Ishikawa (cell line): ENCODE data around the gene GAGE12E.
"Not testable (repeated sequence)": the region's sequence is repeated elsewhere in the genome, so short reads cannot be mapped to it uniquely, and the experiment has no call there.

Experiments
- CREB1 ChIP-seq: IDR thresholded peaks from 2 replicates; pipeline ENCODE4 v1.6.1; 2012; ENCODE audit warnings: low read depth
- EGR1 ChIP-seq: IDR thresholded peaks from 2 replicates; pipeline ENCODE4 v1.6.1; 2012
- EP300 ChIP-seq: IDR thresholded peaks from 2 replicates; pipeline ENCODE4 v1.6.1; 2012; ENCODE audit warnings: borderline replicate concordance
- FOXM1 ChIP-seq: IDR thresholded peaks from 2 replicates; pipeline ENCODE4 v1.6.1; 2012; ENCODE audit warnings: low read depth, borderline replicate concordance
- MAX ChIP-seq: IDR thresholded peaks from 2 replicates; pipeline ENCODE4 v1.6.1; 2012
- NFIC ChIP-seq: IDR thresholded peaks from 2 replicates; pipeline ENCODE4 v1.6.1; 2012
- RAD21 ChIP-seq: IDR thresholded peaks from 2 replicates; pipeline ENCODE4 v1.6.1; 2012; ENCODE audit warnings: low read depth
- TAF1 ChIP-seq: IDR thresholded peaks from 2 replicates; pipeline ENCODE4 v1.6.1; 2012; ENCODE audit warnings: low read depth, mild to moderate bottlenecking
- TCF12 ChIP-seq: IDR thresholded peaks from 2 replicates; pipeline ENCODE4 v1.6.1; 2012; ENCODE audit warnings: low read depth
- TEAD4 ChIP-seq: IDR thresholded peaks from 2 replicates; pipeline ENCODE4 v1.6.1; 2012
- USF1 ChIP-seq: IDR thresholded peaks from 2 replicates; pipeline ENCODE4 v1.6.1; 2012
- ZBTB7A ChIP-seq: IDR thresholded peaks from 2 replicates; pipeline ENCODE4 v1.6.1; 2012; ENCODE audit warnings: low read depth

The GAGE12E gene

GRCh38 chrX:49550989-49551388 is at the start of gene GAGE12E:
Gene GAGE12E (plus strand): TSS chrX:49551289. CDS start chrX:49552444, 1,155 bp downstream.
- TF ChIP-seq CREB1, TCF12, EP300: not testable (repeated sequence)

DNA sequence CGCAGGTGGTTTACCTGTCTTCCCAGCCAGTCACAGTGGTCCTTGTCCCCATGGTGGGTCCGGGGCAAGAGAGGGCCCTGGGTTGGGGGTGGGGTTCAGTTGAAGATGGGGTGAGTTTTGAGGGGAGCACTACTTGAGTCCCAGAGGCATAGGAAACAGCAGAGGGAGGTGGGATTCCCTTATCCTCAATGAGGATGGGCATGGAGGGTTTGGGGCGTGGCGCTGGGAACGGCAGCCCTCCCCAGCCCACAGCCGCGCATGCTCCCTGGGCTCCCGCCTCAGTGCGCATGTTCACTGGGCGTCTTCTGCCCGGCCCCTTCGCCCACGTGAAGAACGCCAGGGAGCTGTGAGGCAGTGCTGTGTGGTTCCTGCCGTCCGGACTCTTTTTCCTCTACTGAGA is 19.2 kb upstream of the GAGE12E start, which contains the start of gene GAGE12C:
Gene GAGE12C (plus strand): TSS at position 301 of the 400 bp plus-strand sequence. CDS start 1,155 bp downstream, outside the sequence.
- TF ChIP-seq EP300, FOXM1, TCF12: not testable (repeated sequence)

- not testable (repeated sequence) for TF ChIP-seq RAD21, MAX, TEAD4
Measured at GRCh38 chrX:49541433-49541832, 9.7 kb upstream of the GAGE12E start, which contains the start of gene GAGE12D. Gene GAGE12D (plus strand): TSS chrX:49541733. CDS start chrX:49542888, 1,155 bp downstream.

DNA sequence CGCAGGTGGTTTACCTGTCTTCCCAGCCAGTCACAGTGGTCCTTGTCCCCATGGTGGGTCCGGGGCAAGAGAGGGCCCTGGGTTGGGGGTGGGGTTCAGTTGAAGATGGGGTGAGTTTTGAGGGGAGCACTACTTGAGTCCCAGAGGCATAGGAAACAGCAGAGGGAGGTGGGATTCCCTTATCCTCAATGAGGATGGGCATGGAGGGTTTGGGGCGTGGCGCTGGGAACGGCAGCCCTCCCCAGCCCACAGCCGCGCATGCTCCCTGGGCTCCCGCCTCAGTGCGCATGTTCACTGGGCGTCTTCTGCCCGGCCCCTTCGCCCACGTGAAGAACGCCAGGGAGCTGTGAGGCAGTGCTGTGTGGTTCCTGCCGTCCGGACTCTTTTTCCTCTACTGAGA is 9.5 kb downstream of the GAGE12E start, which contains the start of gene GAGE12F:
Gene GAGE12F (plus strand): TSS at position 301 of the 400 bp plus-strand sequence. CDS start 1,155 bp downstream, outside the sequence.
- not testable (repeated sequence) for TF ChIP-seq EGR1, FOXM1, USF1

GRCh38 chrX:49570100-49570499 is 19.0 kb downstream of the GAGE12E start, which contains the start of gene GAGE12G:
Gene GAGE12G (plus strand): TSS chrX:49570400. CDS start chrX:49571555, 1,155 bp downstream.
- not testable (repeated sequence) for TF ChIP-seq TAF1, NFIC, USF1

DNA sequence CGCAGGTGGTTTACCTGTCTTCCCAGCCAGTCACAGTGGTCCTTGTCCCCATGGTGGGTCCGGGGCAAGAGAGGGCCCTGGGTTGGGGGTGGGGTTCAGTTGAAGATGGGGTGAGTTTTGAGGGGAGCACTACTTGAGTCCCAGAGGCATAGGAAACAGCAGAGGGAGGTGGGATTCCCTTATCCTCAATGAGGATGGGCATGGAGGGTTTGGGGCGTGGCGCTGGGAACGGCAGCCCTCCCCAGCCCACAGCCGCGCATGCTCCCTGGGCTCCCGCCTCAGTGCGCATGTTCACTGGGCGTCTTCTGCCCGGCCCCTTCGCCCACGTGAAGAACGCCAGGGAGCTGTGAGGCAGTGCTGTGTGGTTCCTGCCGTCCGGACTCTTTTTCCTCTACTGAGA is 28.6 kb downstream of the GAGE12E start, which contains the start of gene GAGE12H:
Gene GAGE12H (plus strand): TSS at position 301 of the 400 bp plus-strand sequence. CDS start 1,155 bp downstream, outside the sequence.
- not testable (repeated sequence) for TF ChIP-seq NFIC, ZBTB7A, EP300

- not testable (repeated sequence) for TF ChIP-seq USF1, MAX, TCF12
Measured at GRCh38 chrX:49589196-49589595, 38.1 kb downstream of the GAGE12E start, which contains the start of gene GAGE2A. Gene GAGE2A (plus strand): TSS chrX:49589496. CDS start chrX:49590651, 1,155 bp downstream.

- not testable (repeated sequence) for TF ChIP-seq USF1, NFIC, TCF12
Measured at GRCh38 chrX:49598720-49599119, 47.6 kb downstream of the GAGE12E start, which contains the start of gene GAGE1. Gene GAGE1 (plus strand): TSS chrX:49599020. CDS start chrX:49600175, 1,155 bp downstream.
